OCI-LY3 (cell line): ENCODE results near the gene RNF44.

Experiments used
- H2AFZ ChIP-seq: fragments of 200-600, 300-600 bp; shearing (Covaris generic); 2 replicates; pipeline ENCODE4 v1.6.0; 2014; ENCODE audit warnings: antibody characterized with exemption, low read depth, low read length
- H3K27ac ChIP-seq: fragments of 200-600, 300-600 bp; sonication (generic); 2 replicates; pipeline ENCODE4 v1.5.1; 2014; ENCODE audit warnings: mild to moderate bottlenecking, low read length, moderate library complexity, mixed read lengths
- H3K27me3 ChIP-seq: fragments of 200-600, 300-600 bp; sonication (generic); 2 replicates; pipeline ENCODE4 v1.6.1; 2014; ENCODE audit warnings: low read depth, low read length, mixed read lengths
- H3K36me3 ChIP-seq: fragments of 200-600, 300-600 bp; sonication (generic); replicated peaks from 2 replicates; pipeline ENCODE3; 2014; ENCODE audit warnings: low read depth, low read length, mixed read lengths
- H3K4me1 ChIP-seq: fragments of 300-600, 200-600 bp; sonication (generic); 2 replicates; pipeline ENCODE4 v1.6.1; 2014; ENCODE audit warnings: low read length, mixed read lengths
- H3K4me2 ChIP-seq: fragments of 200-600, 300-600 bp; sonication (generic); 2 replicates; pipeline ENCODE4 v1.6.1; 2014; ENCODE audit warnings: low read length, mixed read lengths
- H3K4me3 ChIP-seq: fragments of 300-600, 200-600 bp; sonication (generic); 2 replicates; pipeline ENCODE4 v1.5.1; 2014; ENCODE audit warnings: antibody characterized with exemption, mild to moderate bottlenecking, low read length, moderate library complexity
- H3K79me2 ChIP-seq: fragments of 300-600, 200-600 bp; shearing (Covaris generic); 2 replicates; pipeline ENCODE4 v1.6.1; 2014; ENCODE audit warnings: mild to moderate bottlenecking, low read length, mixed read lengths
- H3K9ac ChIP-seq: fragments of 300-600, 200-600 bp; shearing (Covaris generic); 2 replicates; pipeline ENCODE4 v1.6.0; 2014; ENCODE audit warnings: mild to moderate bottlenecking, low read length, moderate library complexity
- H3K9me3 ChIP-seq: fragments of 200-600, 300-600 bp; shearing (Covaris generic); 2 replicates; pipeline ENCODE4 v1.6.1; 2014; ENCODE audit warnings: low read length, mixed read lengths; ENCODE audit not compliant: insufficient read depth
- H4K20me1 ChIP-seq: fragments of 200-600, 300-600 bp; sonication (generic); 2 replicates; pipeline ENCODE4 v1.6.1; 2016; ENCODE audit warnings: low read length, mixed read lengths; ENCODE audit not compliant: insufficient read depth
- CTCF ChIP-seq: fragments of 200-600, 300-600 bp; sonication (generic); IDR thresholded peaks from 2 replicates; pipeline ENCODE4 v1.5.1; 2014; ENCODE audit warnings: antibody characterized with exemption, low read length, low read depth
- EZH2phosphoT487 ChIP-seq: fragments of 200-600 bp; shearing (Covaris generic); IDR thresholded peaks from 2 replicates; pipeline ENCODE4 v1.6.1; 2018; ENCODE audit warnings: antibody characterized with exemption, mixed run types, low read depth

RNF44 gene

GRCh38 chr5:176535664-176536131 is 1.5 kb downstream of the RNF44 start:
- Histone ChIP-seq H3K4me2 (peak overlapping the region; percentile 90), H3K36me3 (peaks cover 28% of the 10 kb centered on the region), H3K9ac (peak overlapping the region; percentile 97), H3K9me3 (no peaks in the 10 kb centered on the region), H4K20me1 (peaks cover 37% of the 10 kb centered on the region), H3K27ac (peak overlapping the region; percentile 79), H2AFZ (no peak overlapping the region), H3K4me1 (peaks cover 31% of the 10 kb centered on the region), H3K27me3 (no peaks in the 10 kb centered on the region), H3K4me3 (peak overlapping the region; percentile 94), H3K79me2 (peaks cover 55% of the 10 kb centered on the region)
- no peak for TF ChIP-seq EZH2phosphoT487
- TF ChIP-seq CTCF = no peak

GRCh38 chr5:176535101-176535663 is 2.0 kb downstream of the RNF44 start:
- Histone ChIP-seq H4K20me1 (peaks cover 37% of the 10 kb centered on the region), H3K9ac (peak overlapping the region; percentile 97), H3K4me2 (peak overlapping the region; percentile 90), H2AFZ (no peak overlapping the region), H3K27ac (peak overlapping the region; percentile 79), H3K27me3 (no peaks in the 10 kb centered on the region), H3K4me1 (peaks cover 31% of the 10 kb centered on the region), H3K4me3 (peak overlapping the region; percentile 94), H3K79me2 (peaks cover 55% of the 10 kb centered on the region), H3K36me3 (peaks cover 28% of the 10 kb centered on the region), H3K9me3 (no peaks in the 10 kb centered on the region)
- TF ChIP-seq EZH2phosphoT487 (no peak), CTCF (no peak)

- peak overlapping the region; percentile 90 for H3K4me2 ChIP-seq
- peak overlapping the region; percentile 94 for H3K4me3 ChIP-seq
- peak overlapping the region; percentile 97 for H3K9ac ChIP-seq
- H3K27me3 ChIP-seq = no peaks in the 10 kb centered on the region
- peaks cover 55% of the 10 kb centered on the region for H3K79me2 ChIP-seq
- H3K36me3 ChIP-seq = peaks cover 29% of the 10 kb centered on the region
- H3K9me3 ChIP-seq = no peaks in the 10 kb centered on the region
- no peak overlapping the region for H2AFZ ChIP-seq
- peak overlapping the region; percentile 79 for H3K27ac ChIP-seq
- peaks cover 31% of the 10 kb centered on the region for H3K4me1 ChIP-seq
- H4K20me1 ChIP-seq = peaks cover 37% of the 10 kb centered on the region
- TF ChIP-seq CTCF (no peak), EZH2phosphoT487 (no peak)
Measured at GRCh38 chr5:176534640-176535039, 2.6 kb downstream of the RNF44 start.

- no peaks in the 10 kb centered on the region for H3K9me3 ChIP-seq
- TF ChIP-seq CTCF = no peak
- no peak for TF ChIP-seq EZH2phosphoT487
- peaks cover 34% of the 10 kb centered on the region for H3K36me3 ChIP-seq
- peaks cover 55% of the 10 kb centered on the region for H3K79me2 ChIP-seq
- no peak overlapping the region for H2AFZ ChIP-seq
- peaks cover 37% of the 10 kb centered on the region for H4K20me1 ChIP-seq
- H3K4me1 ChIP-seq = peaks cover 31% of the 10 kb centered on the region
- H3K4me2 ChIP-seq = peak overlapping the region; percentile 90
- H3K27me3 ChIP-seq = no peaks in the 10 kb centered on the region
- H3K27ac ChIP-seq = peak overlapping the region; percentile 79
- H3K4me3 ChIP-seq = peak overlapping the region; percentile 94
- H3K9ac ChIP-seq = no peak overlapping the region
Measured at GRCh38 chr5:176533894-176534611, 3.1 kb downstream of the RNF44 start.
